ENCODE data around the gene ZBTB12. TPM values are rescaled to one million over a fixed set of nuclear protein-coding genes. Genes with fewer than 3 reads are reported as not detected.

The ZBTB12 gene
- total and polyA plus RNA-seq, 9 of the 15 experiments (the other 6 are each of a cell fraction or from before 2014, with no cell fraction given) = 0.03 to 12.4 (median 5.8) TPM; not detected in 1

GRCh38 chr6:31901953-31902643 is at the start of gene ZBTB12 (continued):
- TF ChIP-seq, protein P1, sequence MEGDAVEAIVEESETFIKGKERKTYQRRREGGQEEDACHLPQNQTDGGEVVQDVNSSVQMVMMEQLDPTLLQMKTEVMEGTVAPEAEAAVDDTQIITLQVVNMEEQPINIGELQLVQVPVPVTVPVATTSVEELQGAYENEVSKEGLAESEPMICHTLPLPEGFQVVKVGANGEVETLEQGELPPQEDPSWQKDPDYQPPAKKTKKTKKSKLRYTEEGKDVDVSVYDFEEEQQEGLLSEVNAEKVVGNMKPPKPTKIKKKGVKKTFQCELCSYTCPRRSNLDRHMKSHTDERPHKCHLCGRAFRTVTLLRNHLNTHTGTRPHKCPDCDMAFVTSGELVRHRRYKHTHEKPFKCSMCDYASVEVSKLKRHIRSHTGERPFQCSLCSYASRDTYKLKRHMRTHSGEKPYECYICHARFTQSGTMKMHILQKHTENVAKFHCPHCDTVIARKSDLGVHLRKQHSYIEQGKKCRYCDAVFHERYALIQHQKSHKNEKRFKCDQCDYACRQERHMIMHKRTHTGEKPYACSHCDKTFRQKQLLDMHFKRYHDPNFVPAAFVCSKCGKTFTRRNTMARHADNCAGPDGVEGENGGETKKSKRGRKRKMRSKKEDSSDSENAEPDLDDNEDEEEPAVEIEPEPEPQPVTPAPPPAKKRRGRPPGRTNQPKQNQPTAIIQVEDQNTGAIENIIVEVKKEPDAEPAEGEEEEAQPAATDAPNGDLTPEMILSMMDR (IDR thresholded peaks at IDR 0.05 in 2 of 3, conservative IDR thresholded peaks at IDR 0.05 in 1 of 3; ENCODE audit: insufficient read depth in 2 of 3, low read depth in 1 of 3, low read length in 3 of 3) = peak in 1 of 3 experiments; percentile 15; a peak in 1 of 6 replicates
- TF ChIP-seq RBM22 (IDR thresholded peaks at IDR 0.05; ENCODE audit: low read depth, low read length, poor library complexity, severe bottlenecking) (peak; percentile 58), HES1 (IDR thresholded peaks at IDR 0.05; ENCODE audit: low read depth) (0 out of 2 replicates have a peak, but pooled peaks have one; percentile 37), MTA3 (IDR thresholded peaks at IDR 0.05; ENCODE audit: borderline replicate concordance) (peak; percentile 88; the same call in 1 of the 2 replicates), ZNF830 (CRISPR knock-in tag; IDR thresholded peaks at IDR 0.05) (no peak), HMG20B (CRISPR knock-in tag; IDR thresholded peaks at IDR 0.05) (no peak), ELF4 (CRISPR knock-in tag; IDR thresholded peaks at IDR 0.05) (no peak), FUS (optimal IDR thresholded peaks at IDR 0.05; ENCODE audit: low read depth, low read length) (peak; percentile 75), ATF1 (CRISPR knock-in tag; IDR thresholded peaks at IDR 0.05) (no peak), ATF1 (tag; IDR thresholded peaks at IDR 0.05) (peak; percentile 72), ZNF12 (CRISPR knock-in tag; IDR thresholded peaks at IDR 0.05) (no peak; the same call in 1 of the 2 replicates), NONO (IDR thresholded peaks at IDR 0.05; ENCODE audit: low read depth in 2 of 2, low read length in 1 of 2) (peak; percentile 14 to 72; a peak in 2 of 4 replicates), GABPB1 (CRISPR knock-in tag; IDR thresholded peaks at IDR 0.05) (peak; percentile 21; the same call in 1 of the 2 replicates), NELFE (IDR thresholded peaks at IDR 0.05; ENCODE audit: insufficient read depth, insufficient read length) (no peak)
- TF ChIP-seq, protein P2, sequence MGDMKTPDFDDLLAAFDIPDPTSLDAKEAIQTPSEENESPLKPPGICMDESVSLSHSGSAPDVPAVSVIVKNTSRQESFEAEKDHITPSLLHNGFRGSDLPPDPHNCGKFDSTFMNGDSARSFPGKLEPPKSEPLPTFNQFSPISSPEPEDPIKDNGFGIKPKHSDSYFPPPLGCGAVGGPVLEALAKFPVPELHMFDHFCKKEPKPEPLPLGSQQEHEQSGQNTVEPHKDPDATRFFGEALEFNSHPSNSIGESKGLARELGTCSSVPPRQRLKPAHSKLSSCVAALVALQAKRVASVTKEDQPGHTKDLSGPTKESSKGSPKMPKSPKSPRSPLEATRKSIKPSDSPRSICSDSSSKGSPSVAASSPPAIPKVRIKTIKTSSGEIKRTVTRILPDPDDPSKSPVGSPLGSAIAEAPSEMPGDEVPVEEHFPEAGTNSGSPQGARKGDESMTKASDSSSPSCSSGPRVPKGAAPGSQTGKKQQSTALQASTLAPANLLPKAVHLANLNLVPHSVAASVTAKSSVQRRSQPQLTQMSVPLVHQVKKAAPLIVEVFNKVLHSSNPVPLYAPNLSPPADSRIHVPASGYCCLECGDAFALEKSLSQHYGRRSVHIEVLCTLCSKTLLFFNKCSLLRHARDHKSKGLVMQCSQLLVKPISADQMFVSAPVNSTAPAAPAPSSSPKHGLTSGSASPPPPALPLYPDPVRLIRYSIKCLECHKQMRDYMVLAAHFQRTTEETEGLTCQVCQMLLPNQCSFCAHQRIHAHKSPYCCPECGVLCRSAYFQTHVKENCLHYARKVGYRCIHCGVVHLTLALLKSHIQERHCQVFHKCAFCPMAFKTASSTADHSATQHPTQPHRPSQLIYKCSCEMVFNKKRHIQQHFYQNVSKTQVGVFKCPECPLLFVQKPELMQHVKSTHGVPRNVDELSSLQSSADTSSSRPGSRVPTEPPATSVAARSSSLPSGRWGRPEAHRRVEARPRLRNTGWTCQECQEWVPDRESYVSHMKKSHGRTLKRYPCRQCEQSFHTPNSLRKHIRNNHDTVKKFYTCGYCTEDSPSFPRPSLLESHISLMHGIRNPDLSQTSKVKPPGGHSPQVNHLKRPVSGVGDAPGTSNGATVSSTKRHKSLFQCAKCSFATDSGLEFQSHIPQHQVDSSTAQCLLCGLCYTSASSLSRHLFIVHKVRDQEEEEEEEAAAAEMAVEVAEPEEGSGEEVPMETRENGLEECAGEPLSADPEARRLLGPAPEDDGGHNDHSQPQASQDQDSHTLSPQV (IDR thresholded peaks at IDR 0.05) = peak; percentile 72
- TF ChIP-seq, protein P3, sequence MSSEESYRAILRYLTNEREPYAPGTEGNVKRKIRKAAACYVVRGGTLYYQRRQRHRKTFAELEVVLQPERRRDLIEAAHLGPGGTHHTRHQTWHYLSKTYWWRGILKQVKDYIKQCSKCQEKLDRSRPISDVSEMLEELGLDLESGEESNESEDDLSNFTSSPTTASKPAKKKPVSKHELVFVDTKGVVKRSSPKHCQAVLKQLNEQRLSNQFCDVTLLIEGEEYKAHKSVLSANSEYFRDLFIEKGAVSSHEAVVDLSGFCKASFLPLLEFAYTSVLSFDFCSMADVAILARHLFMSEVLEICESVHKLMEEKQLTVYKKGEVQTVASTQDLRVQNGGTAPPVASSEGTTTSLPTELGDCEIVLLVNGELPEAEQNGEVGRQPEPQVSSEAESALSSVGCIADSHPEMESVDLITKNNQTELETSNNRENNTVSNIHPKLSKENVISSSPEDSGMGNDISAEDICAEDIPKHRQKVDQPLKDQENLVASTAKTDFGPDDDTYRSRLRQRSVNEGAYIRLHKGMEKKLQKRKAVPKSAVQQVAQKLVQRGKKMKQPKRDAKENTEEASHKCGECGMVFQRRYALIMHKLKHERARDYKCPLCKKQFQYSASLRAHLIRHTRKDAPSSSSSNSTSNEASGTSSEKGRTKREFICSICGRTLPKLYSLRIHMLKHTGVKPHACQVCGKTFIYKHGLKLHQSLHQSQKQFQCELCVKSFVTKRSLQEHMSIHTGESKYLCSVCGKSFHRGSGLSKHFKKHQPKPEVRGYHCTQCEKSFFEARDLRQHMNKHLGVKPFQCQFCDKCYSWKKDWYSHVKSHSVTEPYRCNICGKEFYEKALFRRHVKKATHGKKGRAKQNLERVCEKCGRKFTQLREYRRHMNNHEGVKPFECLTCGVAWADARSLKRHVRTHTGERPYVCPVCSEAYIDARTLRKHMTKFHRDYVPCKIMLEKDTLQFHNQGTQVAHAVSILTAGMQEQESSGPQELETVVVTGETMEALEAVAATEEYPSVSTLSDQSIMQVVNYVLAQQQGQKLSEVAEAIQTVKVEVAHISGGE (CRISPR knock-in tag; IDR thresholded peaks at IDR 0.05) = peak in 1 of 3 experiments; percentile 74; a peak in 1 of 6 replicates
